Osteoblast (primary cell): ENCODE results near the gene C1QL3. TPM values are rescaled to one million over a fixed set of nuclear protein-coding genes. Genes with fewer than 3 reads are reported as not detected.

ENCODE experiments used
- DNase-seq: peaks from one replicate; pipeline ENCODE4 v3.0.0; 2011; ENCODE audit warnings: low spot score, mixed read lengths; ENCODE audit not compliant: insufficient read length; ENCODE audit errors: missing footprints
- H2AFZ ChIP-seq: 2 replicates; pipeline ENCODE4 v1.6.0; 2011; ENCODE audit warnings: mild to moderate bottlenecking, low read length
- H3K27ac ChIP-seq: 2 replicates; pipeline ENCODE4 v1.5.1; 2011; ENCODE audit warnings: mild to moderate bottlenecking, low read depth, low read length, moderate library complexity
- H3K27me3 ChIP-seq: 2 replicates; pipeline ENCODE4 v1.6.0; 2012; ENCODE audit warnings: mild to moderate bottlenecking, control low read depth, inconsistent platforms, low read length, moderate library complexity; ENCODE audit not compliant: insufficient read depth
- H3K36me3 ChIP-seq: 2 replicates; pipeline ENCODE4 v1.5.1; 2011; ENCODE audit warnings: mild to moderate bottlenecking, low read length, control low read depth, moderate library complexity; ENCODE audit not compliant: insufficient read depth
- H3K4me1 ChIP-seq: 2 replicates; pipeline ENCODE4 v1.5.1; 2011; ENCODE audit warnings: mild to moderate bottlenecking, low read length, control low read depth, moderate library complexity; ENCODE audit not compliant: insufficient read depth
- H3K4me2 ChIP-seq: 2 replicates; pipeline ENCODE4 v1.6.0; 2011; ENCODE audit warnings: mild to moderate bottlenecking, low read length; ENCODE audit not compliant: insufficient read depth
- H3K4me3 ChIP-seq: fragments of 200-600 bp; sonication (generic); 3 replicates; pipeline ENCODE4 v1.5.1; 2012; ENCODE audit warnings: mild to moderate bottlenecking, low read length, inconsistent platforms; ENCODE audit not compliant: insufficient read depth
- H3K79me2 ChIP-seq: 2 replicates; pipeline ENCODE4 v1.6.0; 2012; ENCODE audit warnings: mild to moderate bottlenecking, low read length, control low read depth, inconsistent platforms; ENCODE audit not compliant: insufficient read depth
- H3K9me3 ChIP-seq: 2 replicates; pipeline ENCODE4 v1.5.1; 2011; ENCODE audit warnings: low read depth, low read length, control low read depth
- H4K20me1 ChIP-seq: 2 replicates; pipeline ENCODE4 v1.6.0; 2012; ENCODE audit warnings: mild to moderate bottlenecking, low read length, control low read depth; ENCODE audit not compliant: insufficient read depth
- CTCF ChIP-seq: IDR thresholded peaks from 2 replicates; pipeline ENCODE4 v1.5.1; 2011; ENCODE audit warnings: mild to moderate bottlenecking, low read depth, low read length, moderate library complexity; ENCODE audit errors: extremely low read depth
- small RNA-seq: library from RNA; depleted of rRNA; stranded (forward); fragments of <200 nt; gene quantifications from one replicate; pipeline ENCODE3, GENCODE V24; 2012
- total RNA-seq: library from RNA; depleted of rRNA; stranded (reverse); fragments of >200 nt; gene quantifications from 2 replicates; pipeline ENCODE4 v1.2.3, GENCODE V29; 2012

C1QL3 gene
- total RNA-seq, 1 donor, result not detected

GRCh38 chr10:16477757-16478156 lies 43.9 kb downstream of the C1QL3 start:
- no peak overlapping the region for H3K4me2 ChIP-seq
- H3K36me3 ChIP-seq, result no peaks in the 10 kb centered on the region
- H3K79me2 ChIP-seq, result no peaks in the 10 kb centered on the region
- no peak overlapping the region for H2AFZ ChIP-seq
- no peaks in the 10 kb centered on the region for H3K9me3 ChIP-seq
- no peak overlapping the region for H3K4me3 ChIP-seq
- no peak for TF ChIP-seq CTCF
- no peaks in the 10 kb centered on the region for H3K4me1 ChIP-seq
- DNase-seq, result no peak
- no peaks in the 10 kb centered on the region for H3K27me3 ChIP-seq
- H4K20me1 ChIP-seq, result no peaks in the 10 kb centered on the region
- H3K27ac ChIP-seq, result no peak overlapping the region

GRCh38 chr10:16472828-16473227 lies 48.9 kb downstream of the C1QL3 start:
- DNase-seq, result no peak
- Histone ChIP-seq H3K27ac (no peak overlapping the region), H3K4me2 (no peak overlapping the region), H4K20me1 (no peaks in the 10 kb centered on the region), H2AFZ (no peak overlapping the region), H3K27me3 (no peaks in the 10 kb centered on the region), H3K4me3 (no peak overlapping the region), H3K4me1 (no peaks in the 10 kb centered on the region), H3K79me2 (no peaks in the 10 kb centered on the region), H3K36me3 (no peaks in the 10 kb centered on the region), H3K9me3 (no peaks in the 10 kb centered on the region)
- no peak for TF ChIP-seq CTCF

- Histone ChIP-seq H3K27ac (no peak overlapping the region), H3K27me3 (no peaks in the 10 kb centered on the region), H3K4me2 (no peak overlapping the region), H3K4me1 (no peaks in the 10 kb centered on the region), H3K4me3 (no peak overlapping the region), H3K36me3 (no peaks in the 10 kb centered on the region), H2AFZ (no peak overlapping the region), H3K79me2 (no peaks in the 10 kb centered on the region), H3K9me3 (no peaks in the 10 kb centered on the region), H4K20me1 (no peaks in the 10 kb centered on the region)
- TF ChIP-seq CTCF, result no peak
- DNase-seq, result no peak
Measured at GRCh38 chr10:16470747-16471146, 50.9 kb downstream of the C1QL3 start.

DNA sequence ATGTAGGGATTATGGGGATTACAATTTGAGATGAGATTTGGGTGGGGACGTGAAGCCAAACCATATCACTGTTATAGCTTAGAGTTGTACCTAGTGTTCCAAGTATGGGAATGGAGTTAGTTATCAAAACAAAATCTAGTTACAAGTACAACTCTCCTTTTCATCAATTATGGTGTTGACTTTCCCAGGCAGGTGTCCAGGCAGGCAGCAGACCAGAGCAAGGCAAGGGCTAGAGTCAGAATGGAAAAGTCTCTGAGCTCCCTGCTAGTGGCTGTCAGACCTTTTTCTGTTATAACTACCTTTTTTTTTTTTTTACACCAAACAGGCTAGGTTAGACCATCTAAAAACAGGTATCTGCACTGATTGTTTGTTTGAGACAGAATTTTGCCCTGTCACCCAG lies 55.7 kb downstream of the C1QL3 start:
- no peak overlapping the region for H2AFZ ChIP-seq
- H3K79me2 ChIP-seq, result no peaks in the 10 kb centered on the region
- no peak for TF ChIP-seq CTCF

More for the DNA sequence above, 55.7 kb downstream of the C1QL3 start:
- H3K4me3 ChIP-seq, result no peak overlapping the region
- H3K4me1 ChIP-seq, result no peaks in the 10 kb centered on the region
- H3K27me3 ChIP-seq, result no peaks in the 10 kb centered on the region
- H3K36me3 ChIP-seq, result no peaks in the 10 kb centered on the region
- no peaks in the 10 kb centered on the region for H3K9me3 ChIP-seq
- no peak overlapping the region for H3K4me2 ChIP-seq
- no peak overlapping the region for H3K27ac ChIP-seq
- no peaks in the 10 kb centered on the region for H4K20me1 ChIP-seq
- no peak for DNase-seq

Small RNA genes lying within 50 kb of the gene (small RNA-seq; reads per million reads assigned to genes)
- gene RNU2-18P, result 2.3 reads per million, percentile 70 among the genes with 10 or more reads in this experiment

Other genes starting within 250 kb of the C1QL3 start
- 18.6 and 29.7 TPM in 2 replicates for gene PTER, start 84.9 kb downstream of the C1QL3 start, total RNA-seq